Glutamatergic neuron (in vitro differentiated cells): ENCODE results near the gene NIF3L1. TPM values are rescaled to one million over a fixed set of nuclear protein-coding genes. Genes with fewer than 3 reads are reported as not detected.
"Not testable (repeated sequence)": the region's sequence is repeated elsewhere in the genome, so short reads cannot be mapped to it uniquely, and the experiment has no call there.

Experiments used
- DNase-seq: peaks from one replicate; pipeline ENCODE4 v3.0.0; 2022
- H3K27ac Mint-ChIP-seq: one replicate; pipeline ENCODE4 v1.8.0; 2020; ENCODE audit warnings: mild to moderate bottlenecking, mixed read lengths, inconsistent platforms; ENCODE audit not compliant: unreplicated experiment
- H3K27me3 Mint-ChIP-seq: one replicate; pipeline ENCODE4 v1.8.0; 2020; ENCODE audit warnings: mild to moderate bottlenecking, moderate library complexity, mixed read lengths, inconsistent platforms; ENCODE audit not compliant: unreplicated experiment
- H3K36me3 Mint-ChIP-seq: one replicate; pipeline ENCODE4 v1.8.0; 2020; ENCODE audit warnings: mild to moderate bottlenecking, mixed read lengths, inconsistent platforms; ENCODE audit not compliant: unreplicated experiment
- H3K4me1 Mint-ChIP-seq: one replicate; pipeline ENCODE4 v1.8.0; 2020; ENCODE audit warnings: mild to moderate bottlenecking, low read depth, mixed read lengths, inconsistent platforms; ENCODE audit not compliant: unreplicated experiment
- H3K4me3 Mint-ChIP-seq: one replicate; pipeline ENCODE4 v1.8.0; 2020; ENCODE audit warnings: mild to moderate bottlenecking, mixed read lengths, inconsistent platforms; ENCODE audit not compliant: unreplicated experiment
- H3K9me3 Mint-ChIP-seq: one replicate; pipeline ENCODE4 v1.8.0; 2020; ENCODE audit warnings: mild to moderate bottlenecking, moderate library complexity, mixed read lengths, inconsistent platforms; ENCODE audit not compliant: unreplicated experiment
- total RNA-seq: library from RNA; stranded (reverse); fragmentation: NEBNext Ultra II Directional; extraction: Animal tissue kit (Norgen Biotek cat#: 25700); gene quantifications from one replicate; pipeline ENCODE4 v1.2.1, GENCODE V29; 2021; ENCODE audit not compliant: unreplicated experiment
- TF ChIP-seq, protein P1 (sequence below): fragments of 200-600 bp; sonication (generic); IDR thresholded peaks from one replicate; pipeline ENCODE4 v1.5.0; 2021; ENCODE audit not compliant: partially characterized antibody, unreplicated experiment

NIF3L1 gene
- total RNA-seq, 1 donor from 2014 or later, result 19.7 TPM

DNA sequence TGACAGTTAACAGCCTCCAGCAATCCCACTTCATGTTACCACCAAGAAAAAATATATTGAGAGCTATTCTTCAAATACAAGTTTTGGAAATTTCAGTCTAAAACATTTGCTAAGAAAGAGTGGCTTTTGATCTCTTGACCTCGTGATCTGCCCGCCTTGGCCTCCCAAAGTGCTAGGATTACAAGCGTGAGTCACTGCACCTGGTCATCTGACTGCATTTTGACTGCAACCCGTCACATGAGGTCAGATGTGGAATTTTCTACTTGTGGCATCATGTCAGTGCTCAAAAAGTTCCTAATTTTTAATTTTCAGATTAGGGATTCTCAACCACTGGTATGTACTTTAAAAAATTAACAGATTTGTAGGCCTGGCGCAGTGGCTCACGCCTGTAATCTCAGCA lies 15.6 kb upstream of the NIF3L1 start:
- peaks cover 2% of the 10 kb centered on the region for H3K27me3 Mint-ChIP-seq
- H3K4me3 Mint-ChIP-seq, result no peak overlapping the region
- no peak overlapping the region for H3K27ac Mint-ChIP-seq
- no peak for DNase-seq
- TF ChIP-seq, protein P1, sequence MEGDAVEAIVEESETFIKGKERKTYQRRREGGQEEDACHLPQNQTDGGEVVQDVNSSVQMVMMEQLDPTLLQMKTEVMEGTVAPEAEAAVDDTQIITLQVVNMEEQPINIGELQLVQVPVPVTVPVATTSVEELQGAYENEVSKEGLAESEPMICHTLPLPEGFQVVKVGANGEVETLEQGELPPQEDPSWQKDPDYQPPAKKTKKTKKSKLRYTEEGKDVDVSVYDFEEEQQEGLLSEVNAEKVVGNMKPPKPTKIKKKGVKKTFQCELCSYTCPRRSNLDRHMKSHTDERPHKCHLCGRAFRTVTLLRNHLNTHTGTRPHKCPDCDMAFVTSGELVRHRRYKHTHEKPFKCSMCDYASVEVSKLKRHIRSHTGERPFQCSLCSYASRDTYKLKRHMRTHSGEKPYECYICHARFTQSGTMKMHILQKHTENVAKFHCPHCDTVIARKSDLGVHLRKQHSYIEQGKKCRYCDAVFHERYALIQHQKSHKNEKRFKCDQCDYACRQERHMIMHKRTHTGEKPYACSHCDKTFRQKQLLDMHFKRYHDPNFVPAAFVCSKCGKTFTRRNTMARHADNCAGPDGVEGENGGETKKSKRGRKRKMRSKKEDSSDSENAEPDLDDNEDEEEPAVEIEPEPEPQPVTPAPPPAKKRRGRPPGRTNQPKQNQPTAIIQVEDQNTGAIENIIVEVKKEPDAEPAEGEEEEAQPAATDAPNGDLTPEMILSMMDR, result no peak
- no peaks in the 10 kb centered on the region for H3K36me3 Mint-ChIP-seq
- H3K4me1 Mint-ChIP-seq, result no peaks in the 10 kb centered on the region
- no peaks in the 10 kb centered on the region for H3K9me3 Mint-ChIP-seq

DNA sequence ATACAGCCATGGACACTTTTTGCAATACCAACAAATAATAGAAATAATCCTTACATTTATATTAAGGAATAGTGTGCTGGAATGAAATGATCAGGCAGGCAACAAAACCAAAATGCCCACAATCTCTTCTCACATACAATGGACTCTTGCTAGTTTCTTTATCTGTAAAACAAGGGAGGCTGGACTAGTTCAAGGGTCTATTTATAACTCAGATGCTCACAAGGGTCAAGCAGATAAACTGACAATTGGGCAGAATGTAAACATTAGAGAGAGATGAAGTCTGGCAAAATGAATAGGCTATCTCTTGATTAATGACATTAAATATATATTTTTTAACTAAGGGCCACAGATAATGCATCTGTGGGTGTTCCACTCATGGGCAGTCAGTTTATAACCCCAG lies 11.7 kb upstream of the NIF3L1 start:
- no peak for DNase-seq
- no peaks in the 10 kb centered on the region for H3K36me3 Mint-ChIP-seq
- no peak overlapping the region for H3K27ac Mint-ChIP-seq
- no peaks in the 10 kb centered on the region for H3K4me1 Mint-ChIP-seq
- no peaks in the 10 kb centered on the region for H3K9me3 Mint-ChIP-seq
- TF ChIP-seq, protein P1, result no peak
- H3K27me3 Mint-ChIP-seq, result no peaks in the 10 kb centered on the region
- no peak overlapping the region for H3K4me3 Mint-ChIP-seq

DNA sequence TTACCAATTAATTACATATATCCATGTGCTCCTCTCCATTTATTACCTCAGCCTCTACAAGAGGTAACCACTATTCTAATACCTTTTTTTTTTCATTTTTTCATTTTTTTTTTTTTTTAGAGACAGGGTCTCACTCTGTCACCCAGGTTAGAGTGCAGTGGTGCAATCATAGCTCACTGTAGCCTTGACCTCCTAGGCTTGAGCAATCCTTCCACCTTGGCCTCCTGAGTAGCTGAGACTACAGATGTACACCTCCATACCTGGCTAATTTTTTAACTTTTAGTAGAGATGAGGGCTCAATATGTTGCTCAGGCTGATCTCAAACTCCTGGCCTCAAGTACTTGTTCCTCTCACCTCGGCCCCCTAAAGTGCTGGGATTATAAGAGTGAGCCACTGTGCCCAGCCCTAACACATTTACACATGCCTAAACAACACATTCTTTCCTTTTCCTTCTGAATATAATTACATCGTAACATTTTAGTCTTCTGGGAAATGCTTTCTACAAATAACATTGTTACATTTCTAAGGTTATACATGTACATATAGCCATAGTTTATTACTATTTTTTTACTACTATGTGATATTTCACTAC lies 10.8 kb upstream of the NIF3L1 start:
- H3K4me3 Mint-ChIP-seq, result no peak overlapping the region
- TF ChIP-seq, protein P1, result no peak
- no peaks in the 10 kb centered on the region for H3K9me3 Mint-ChIP-seq
- H3K27me3 Mint-ChIP-seq, result no peaks in the 10 kb centered on the region
- no peaks in the 10 kb centered on the region for H3K36me3 Mint-ChIP-seq
- no peak for DNase-seq
- no peak overlapping the region for H3K27ac Mint-ChIP-seq
- no peaks in the 10 kb centered on the region for H3K4me1 Mint-ChIP-seq

DNA sequence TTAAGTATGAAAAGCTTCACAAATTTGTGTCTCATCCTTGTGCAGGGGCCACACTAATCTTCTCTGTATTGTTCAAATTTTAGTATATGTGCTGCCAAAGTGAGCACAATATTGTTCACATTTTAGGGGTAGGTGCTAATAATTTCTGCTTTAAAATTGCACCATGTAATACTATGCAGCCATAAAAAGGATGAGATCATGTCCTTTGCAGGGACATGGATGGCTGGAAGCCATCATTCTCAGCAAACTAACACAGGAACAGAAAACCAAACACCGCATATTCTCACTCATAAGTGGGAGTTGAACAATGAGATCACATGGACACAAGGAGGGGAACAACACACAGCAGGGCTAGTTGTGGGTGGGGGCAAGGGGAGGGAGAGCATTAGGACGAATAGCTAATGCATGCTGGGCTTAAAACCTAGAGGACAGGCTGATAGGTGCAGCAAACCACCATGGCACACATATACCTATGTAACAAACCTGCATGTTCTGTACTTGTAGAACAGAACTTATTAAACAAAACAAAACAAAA lies 7.4 kb upstream of the NIF3L1 start:
- not testable (repeated sequence) for H3K4me1 Mint-ChIP-seq, H3K27ac Mint-ChIP-seq, H3K4me3 Mint-ChIP-seq, H3K9me3 Mint-ChIP-seq, H3K27me3 Mint-ChIP-seq, DNase-seq, H3K36me3 Mint-ChIP-seq

DNA sequence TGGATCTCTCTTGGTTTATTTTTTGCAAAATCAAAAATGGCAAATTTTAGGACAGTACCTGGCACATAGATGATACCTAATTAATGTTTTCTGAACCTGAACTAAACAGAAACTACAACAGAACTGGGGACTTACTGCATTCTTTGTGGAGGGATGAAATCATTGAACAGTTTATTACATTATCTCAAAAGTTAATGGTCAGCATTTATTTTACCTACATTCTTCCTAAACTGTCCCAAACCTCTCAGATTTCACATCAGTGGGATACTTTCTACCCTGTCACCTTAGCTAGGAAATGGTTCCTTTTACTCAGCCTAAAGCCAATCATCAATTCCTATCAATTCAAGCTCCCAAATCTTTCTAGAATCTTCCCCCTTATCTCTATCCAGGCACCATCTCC lies 10.3 kb downstream of the NIF3L1 start:
- Mint-ChIP-seq H3K9me3 (no peaks in the 10 kb centered on the region), H3K36me3 (no peaks in the 10 kb centered on the region), H3K27me3 (no peaks in the 10 kb centered on the region), H3K4me1 (no peaks in the 10 kb centered on the region), H3K27ac (no peak overlapping the region), H3K4me3 (no peak overlapping the region)
- no peak for DNase-seq
- TF ChIP-seq, protein P1, result no peak
